22Rv1 (cell line): Measurements from ENCODE around the gene JMY.

ENCODE experiments used
- CTCF ChIP-seq: fragments of 450-650 bp; IDR thresholded peaks from 2 replicates; pipeline ENCODE4 v1.5.1; 2017; ENCODE audit warnings: mild to moderate bottlenecking
- ZFX ChIP-seq: fragments of 450-650 bp; IDR thresholded peaks from 2 replicates; pipeline ENCODE4 v1.6.1; 2017; ENCODE audit warnings: antibody characterized with exemption, borderline replicate concordance

GRCh38 chr5:79263290-79263689, 27.4 kb downstream of the JMY start:
- TF ChIP-seq CTCF (no peak), ZFX (no peak)
